HG02981 (cell line): ENCODE measurements around the gene GPC3.

Experiments
- ATAC-seq: cut with Tn5 transposase; IDR thresholded peaks from one replicate; pipeline ENCODE4 v1.9.1; 2021; ENCODE audit warnings: mild to moderate bottlenecking, moderate library complexity; ENCODE audit not compliant: unreplicated experiment

GPC3 gene

GRCh38 chrX:133658293-133658911 lies 327.0 kb downstream of the GPC3 start:
- ATAC-seq: no peak

- ATAC-seq: no peak
Observed at GRCh38 chrX:133655275-133656265, 329.8 kb downstream of the GPC3 start.

GRCh38 chrX:133654811-133655210 lies 330.6 kb downstream of the GPC3 start:
- no peak for ATAC-seq

- ATAC-seq: no peak
Observed at GRCh38 chrX:133653358-133653757, 332.0 kb downstream of the GPC3 start.

- no peak for ATAC-seq
Observed at GRCh38 chrX:133652185-133652584, 333.2 kb downstream of the GPC3 start.

GRCh38 chrX:133650239-133650638 lies 335.2 kb downstream of the GPC3 start:
- no peak for ATAC-seq

- ATAC-seq: no peak
Observed at GRCh38 chrX:133649651-133650050, 335.7 kb downstream of the GPC3 start.

GRCh38 chrX:133648594-133648993 lies 336.8 kb downstream of the GPC3 start:
- no peak for ATAC-seq

- no peak for ATAC-seq
Observed at GRCh38 chrX:133646719-133647116, 338.7 kb downstream of the GPC3 start.

- no peak for ATAC-seq
Observed at GRCh38 chrX:133645977-133646718, 339.2 kb downstream of the GPC3 start.

GRCh38 chrX:133645256-133645655 lies 340.1 kb downstream of the GPC3 start:
- no peak for ATAC-seq

GRCh38 chrX:133640161-133641015 lies 345.0 kb downstream of the GPC3 start:
- ATAC-seq: no peak

GRCh38 chrX:133639726-133640125 lies 345.7 kb downstream of the GPC3 start:
- no peak for ATAC-seq

GRCh38 chrX:133638285-133638684 lies 347.1 kb downstream of the GPC3 start:
- ATAC-seq: no peak

- ATAC-seq: no peak
Observed at GRCh38 chrX:133637765-133638164, 347.6 kb downstream of the GPC3 start.

- ATAC-seq: no peak
Observed at GRCh38 chrX:133636009-133636408, 349.4 kb downstream of the GPC3 start.

GRCh38 chrX:133634416-133634815 lies 351.0 kb downstream of the GPC3 start:
- no peak for ATAC-seq

GRCh38 chrX:133633950-133634349 lies 351.4 kb downstream of the GPC3 start:
- ATAC-seq: no peak

- ATAC-seq: no peak
Observed at GRCh38 chrX:133633162-133633561, 352.2 kb downstream of the GPC3 start.

GRCh38 chrX:133630362-133630761 lies 355.0 kb downstream of the GPC3 start:
- ATAC-seq: no peak
